GM12878 (cell line): ENCODE measurements around the gene PPP2R1B. TPM values are rescaled to one million over a fixed set of nuclear protein-coding genes. Genes with fewer than 3 reads are reported as not detected.

Source experiments
- ATAC-seq: fragments of 200-7000 bp; cut with Tn5 transposase; 3 replicates; pipeline ENCODE4 v1.9.1; 2020; ENCODE audit warnings: mild to moderate bottlenecking, moderate library complexity
- BruUV-seq: library from RNA; stranded (reverse); fragments of 400-500 nt; replicated peaks from 2 replicates; lab custom pipeline; 2021; lab: Mats Ljungman, UMichigan
- CTCF ChIA-PET: fragments of 300-600 bp; sonication (Branson Sonifier 250); formaldehyde crosslinking; extraction: SDS; loops from one replicate; lab custom pipeline; 2021; ENCODE audit warnings: inconsistent platforms; lab: Yijun Ruan, JAX
- POLR2A ChIA-PET: fragments of 350-600 bp; formaldehyde crosslinking; extraction: SDS; loops from one replicate; lab custom pipeline; 2021; ENCODE audit warnings: inconsistent platforms; lab: Charles Lee
- RAD21 ChIA-PET: fragments of 300-600 bp; sonication (Branson Sonifier 250); formaldehyde crosslinking; loops from one replicate; lab custom pipeline; 2023; ENCODE audit warnings: antibody characterized with exemption; ENCODE audit not compliant: unreplicated experiment; lab: Charles Lee
- SMC1A ChIA-PET: fragments of 300-600 bp; sonication (Branson Sonifier 250); formaldehyde crosslinking; loops from one replicate; lab custom pipeline; 2023; ENCODE audit not compliant: unreplicated experiment, uncharacterized antibody; lab: Charles Lee
- DNase-seq: peaks from one replicate; pipeline ENCODE4 v3.0.0-alpha.2; 2011; ENCODE audit warnings: low read depth, low spot score
- FAIRE-seq: peaks from 3 replicates; lab custom pipeline; 2011; peaks lifted over from hg19 to GRCh38; lab: Jason Lieb, UNC
- H2AFZ ChIP-seq: 2 replicates; pipeline ENCODE4 v1.6.0; 2011; ENCODE audit warnings: low read depth, low read length, control low read depth; ENCODE audit not compliant: control insufficient read depth
- H3K27ac ChIP-seq: 2 replicates; pipeline ENCODE4 v1.5.1; 2011; ENCODE audit warnings: control low read depth; ENCODE audit not compliant: control insufficient read depth, insufficient read depth
- H3K27me3 ChIP-seq, 2 experiments: replicated peaks in 1 of 2; 2 replicates each; pipeline versions ENCODE4 v1.6.0 to v1.6.1; 2011; ENCODE audit warnings: low read length in 1 of 2; ENCODE audit not compliant: control insufficient read depth in 2 of 2, insufficient read depth in 2 of 2
- H3K36me3 ChIP-seq, 2 experiments: 2 replicates each; pipeline ENCODE4 v1.5.1; 2011; ENCODE audit warnings: low read length in 1 of 2; ENCODE audit not compliant: control insufficient read depth in 2 of 2, insufficient read depth in 2 of 2
- H3K4me1 ChIP-seq: 2 replicates; pipeline ENCODE4 v1.6.1; 2011; ENCODE audit warnings: mild to moderate bottlenecking, low read length, moderate library complexity, mixed read lengths; ENCODE audit not compliant: control insufficient read depth, insufficient read depth
- H3K4me2 ChIP-seq: 2 replicates; pipeline ENCODE4 v1.6.0; 2011; ENCODE audit warnings: control low read depth; ENCODE audit not compliant: control insufficient read depth, insufficient read depth
- H3K4me3 ChIP-seq: fragments of 200-600 bp; sonication (generic); 2 replicates; pipeline ENCODE4 v1.5.1; 2016
- H3K79me2 ChIP-seq: 2 replicates; pipeline ENCODE4 v1.6.0; 2011; ENCODE audit warnings: low read length; ENCODE audit not compliant: control insufficient read depth, insufficient read depth
- H3K9ac ChIP-seq: 2 replicates; pipeline ENCODE4 v1.8.0; 2011; ENCODE audit warnings: low read length, control low read depth, mixed read lengths; ENCODE audit not compliant: control insufficient read depth, insufficient read depth
- H3K9me3 ChIP-seq: replicated peaks from 3 replicates; pipeline ENCODE4 v1.5.1; 2011; ENCODE audit warnings: mild to moderate bottlenecking, low read length; ENCODE audit not compliant: control insufficient read depth, insufficient read depth
- H4K20me1 ChIP-seq: 2 replicates; pipeline ENCODE4 v1.6.0; 2011; ENCODE audit not compliant: control insufficient read depth, insufficient read depth
- ASH2L ChIP-seq: fragments of 300-600, 200-600 bp; sonication (generic); IDR thresholded peaks from 2 replicates; pipeline ENCODE4 v1.6.1; 2017; ENCODE audit warnings: low read depth, mild to moderate bottlenecking, borderline replicate concordance
- IKZF1 ChIP-seq: fragments of 450-650 bp; conservative IDR thresholded peaks from 2 replicates; pipeline ENCODE4 v1.6.1; 2017; ENCODE audit warnings: antibody characterized with exemption, mild to moderate bottlenecking
- MAX ChIP-seq: IDR thresholded peaks from 2 replicates; pipeline ENCODE4 v1.6.1; 2012; ENCODE audit warnings: low read depth, low read length, improper control_type of control experiment
- MEF2B ChIP-seq: fragments of 450-650 bp; IDR thresholded peaks from 2 replicates; pipeline ENCODE4 v1.6.1; 2018; ENCODE audit warnings: mild to moderate bottlenecking, moderate library complexity; ENCODE audit not compliant: partially characterized antibody, poor library complexity, severe bottlenecking
- MLLT1 ChIP-seq: fragments of 450-650 bp; IDR thresholded peaks from 2 replicates; pipeline ENCODE4 v1.6.1; 2016; ENCODE audit warnings: mild to moderate bottlenecking
- NR2F1 ChIP-seq: fragments of 450-650 bp; conservative IDR thresholded peaks from 2 replicates; pipeline ENCODE4 v1.6.1; 2017; ENCODE audit warnings: mild to moderate bottlenecking
- PAX8 ChIP-seq: fragments of 450-650 bp; IDR thresholded peaks from 2 replicates; pipeline ENCODE4 v1.6.1; 2017; ENCODE audit warnings: mild to moderate bottlenecking, moderate library complexity
- PBX3 ChIP-seq: IDR thresholded peaks from 2 replicates; pipeline ENCODE4 v1.6.1; 2011; ENCODE audit warnings: mild to moderate bottlenecking, low read depth, low read length, moderate library complexity; ENCODE audit not compliant: insufficient replicate concordance
- POLR2AphosphoS5 ChIP-seq: IDR thresholded peaks from 2 replicates; pipeline ENCODE4 v1.6.1; 2011; ENCODE audit warnings: mild to moderate bottlenecking, low read length, inconsistent platforms
- REST ChIP-seq: IDR thresholded peaks from 2 replicates; pipeline ENCODE4 v1.6.1; 2012; ENCODE audit warnings: mild to moderate bottlenecking, low read depth, low read length
- SIN3A ChIP-seq: IDR thresholded peaks from 2 replicates; pipeline ENCODE4 v1.6.1; 2012; ENCODE audit warnings: low read depth, low read length, improper control_type of control experiment
- TARDBP ChIP-seq: IDR thresholded peaks from 2 replicates; pipeline ENCODE4 v1.6.1; 2016; ENCODE audit warnings: borderline replicate concordance
- TCF12 ChIP-seq: IDR thresholded peaks from 2 replicates; pipeline ENCODE4 v1.6.1; 2011; ENCODE audit warnings: low read depth, mild to moderate bottlenecking, low read length
- USF2 ChIP-seq: IDR thresholded peaks from 2 replicates; pipeline ENCODE4 v1.6.1; 2011; ENCODE audit warnings: low read depth, low read length, improper control_type of control experiment, borderline replicate concordance
- ZNF207 ChIP-seq: fragments of 450-650 bp; IDR thresholded peaks from 2 replicates; pipeline ENCODE4 v1.6.1; 2014; ENCODE audit warnings: antibody characterized with exemption, mild to moderate bottlenecking, borderline replicate concordance
- WGBS: methylation state at CpG from one replicate; pipeline ENCODE4 v1.1.6; 2016; ENCODE audit warnings: low lambda C conversion rate; ENCODE audit not compliant: insufficient replicate concordance, insufficient coverage; ENCODE audit errors: missing lambda C conversion rate; 5-methylcytosine and 5-hydroxymethylcytosine counted together
- in situ Hi-C: fragments of 300-500 bp; cut with MboI; formaldehyde crosslinking; loops from 9 replicates; pipeline ENCODE4 v1.14.3; 2018; ENCODE audit warnings: mixed read lengths
- intact Hi-C: fragments of 100-400 bp; cut with micrococcal nuclease; formaldehyde crosslinking; loops from one replicate; pipeline ENCODE4 v1.14.2; 2022; ENCODE audit not compliant: unreplicated experiment
- polyA plus RNA-seq, 11 experiments: library from polyadenylated mRNA; depleted of rRNA in 4 of 11; unstranded in 6 of 11; stranded (reverse) in 5 of 11; fragments of >200 nt; fragmentation: Nextera tagmentation in 4 of 11; fragmentation: Illumina TruSeq in 1 of 11; extraction: Ambion mirVana in 4 of 11; extraction: Trizol in 1 of 11; gene quantifications; 1 replicate in 1 of 11; 2 replicates in 10 of 11; pipeline versions ENCODE4 v1.2.1 to v1.2.3, GENCODE V29; 2011 to 2016; ENCODE audit warnings: inconsistent platforms in 2 of 11, missing spikeins in 2 of 11, low read depth in 1 of 11
- total RNA-seq, 4 experiments: library from RNA; depleted of rRNA in 3 of 4; stranded (reverse); fragments of >200 nt in 3 of 4; fragmentation: Illumina TruSeq in 1 of 4; extraction: Trizol in 1 of 4; gene quantifications; 2 replicates each; pipeline versions ENCODE4 v1.2.1 to v1.2.3, GENCODE V29; 2013 to 2021

Gene PPP2R1B
- total and polyA plus RNA-seq, 10 of the 15 experiments (the other 5 are each of a cell fraction or from before 2014, with no cell fraction given), result 26.6 to 68.2 (median 35.7) TPM

GRCh38 chr11:111707039-111707690, 59.0 kb downstream of the PPP2R1B start:
- no peak for DNase-seq
- Histone ChIP-seq H3K27ac (no peak overlapping the region), H4K20me1 (no peaks in the 10 kb centered on the region), H3K27me3 (no peaks in the 10 kb centered on the region), H3K79me2 (no peaks in the 10 kb centered on the region), H3K9me3 (no peaks in the 10 kb centered on the region), H3K4me3 (no peak overlapping the region), H3K4me1 (no peaks in the 10 kb centered on the region), H2AFZ (no peak overlapping the region), H3K9ac (no peak overlapping the region), H3K36me3 (peaks cover 0 to 12% of the 10 kb centered on the region in 2 experiments; a peak in 2 of 4 replicates), H3K4me2 (no peak overlapping the region)
- FAIRE-seq, result no peak
- BruUV-seq, result no TSS peak
- intact Hi-C loops (no loop called here), in situ Hi-C loops (no loop called here)
- POLR2A ChIA-PET, result no interaction called here
- WGBS, result 90% methylated on average over 9 of the region's 9 CpGs
- no peak for ATAC-seq
- SMC1A ChIA-PET, result no interaction called here
- CTCF ChIA-PET, result no interaction called here
- RAD21 ChIA-PET, result no interaction called here
- no peak for TF ChIP-seq PAX8
- no peak for TF ChIP-seq PBX3
- no peak for TF ChIP-seq NR2F1
- TF ChIP-seq TARDBP, result no peak
- no peak for TF ChIP-seq ASH2L
- TF ChIP-seq MEF2B, result no peak
- TF ChIP-seq USF2, result no peak
- TF ChIP-seq MAX, result no peak
- no peak for TF ChIP-seq IKZF1
- no peak for TF ChIP-seq MLLT1
- TF ChIP-seq REST, result no peak
- TF ChIP-seq POLR2AphosphoS5, result no peak
- no peak for TF ChIP-seq ZNF207
- TF ChIP-seq TCF12, result no peak
- TF ChIP-seq SIN3A, result no peak
